GM18502 (cell line): Measurements from ENCODE around the gene AMY1A.
"Not testable (repeated sequence)": the region's sequence is repeated elsewhere in the genome, so short reads cannot be mapped to it uniquely, and the experiment has no call there.

ENCODE experiments used
- ATAC-seq: cut with Tn5 transposase; IDR thresholded peaks from one replicate; pipeline ENCODE4 v1.9.1; 2021; ENCODE audit warnings: mild to moderate bottlenecking; ENCODE audit not compliant: unreplicated experiment, poor library complexity

AMY1A gene

DNA sequence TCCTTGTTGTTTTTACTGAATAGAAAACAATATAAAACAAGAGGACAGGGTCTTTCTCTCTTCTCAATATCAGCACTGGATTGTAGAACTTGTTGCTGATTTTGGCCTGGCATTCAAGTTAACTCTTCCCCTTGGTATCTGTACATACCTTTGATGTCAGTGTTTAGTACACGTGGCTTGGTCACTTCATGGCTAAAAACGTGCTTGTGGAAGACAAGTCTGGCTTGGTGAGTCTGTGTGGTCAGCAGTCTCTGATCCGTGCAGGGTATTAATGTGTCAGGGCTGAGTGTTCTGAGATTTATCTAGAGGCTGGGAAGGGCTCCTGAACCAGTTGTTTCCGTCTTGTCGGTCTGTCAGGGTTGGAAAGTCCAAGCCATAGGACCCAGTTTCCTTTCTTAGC is at the start of gene AMY1A:
TSS of gene AMY1A (plus strand) at position 301 of the 400 bp plus-strand sequence. CDS start 571 bp downstream, outside the sequence.
- ATAC-seq, result not testable (repeated sequence)

DNA sequence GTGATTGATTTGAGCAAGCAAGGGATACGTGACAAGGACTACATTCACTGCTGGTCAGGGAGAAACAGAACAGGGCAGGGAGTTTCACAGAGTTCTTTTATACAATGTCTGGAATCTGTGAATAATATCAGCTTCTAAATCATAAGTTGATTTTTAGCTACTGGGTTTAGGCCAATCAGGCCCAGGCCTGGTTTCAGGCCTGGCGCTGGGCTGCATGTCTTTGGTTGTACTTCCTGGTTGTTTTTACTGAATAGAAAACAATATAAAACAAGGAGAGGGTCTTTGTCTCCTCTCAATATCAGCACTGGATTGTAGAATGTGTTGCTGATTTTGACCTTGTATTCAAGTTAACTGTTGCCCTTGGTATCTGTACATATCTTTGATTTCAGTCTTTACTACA is 39.2 kb upstream of the AMY1A start:
- ATAC-seq, result no peak

- not testable (repeated sequence) for ATAC-seq
These were observed 38.5 kb upstream of the AMY1A start, which contains the start of gene AMY2A for GRCh38 chr1:103616994-103617477. AMY2A (plus strand) TSS chr1:103617427; CDS start chr1:103617441, 14 bp downstream.

GRCh38 chr1:103627436-103627835 is 28.1 kb upstream of the AMY1A start:
- ATAC-seq, result not testable (repeated sequence)

DNA sequence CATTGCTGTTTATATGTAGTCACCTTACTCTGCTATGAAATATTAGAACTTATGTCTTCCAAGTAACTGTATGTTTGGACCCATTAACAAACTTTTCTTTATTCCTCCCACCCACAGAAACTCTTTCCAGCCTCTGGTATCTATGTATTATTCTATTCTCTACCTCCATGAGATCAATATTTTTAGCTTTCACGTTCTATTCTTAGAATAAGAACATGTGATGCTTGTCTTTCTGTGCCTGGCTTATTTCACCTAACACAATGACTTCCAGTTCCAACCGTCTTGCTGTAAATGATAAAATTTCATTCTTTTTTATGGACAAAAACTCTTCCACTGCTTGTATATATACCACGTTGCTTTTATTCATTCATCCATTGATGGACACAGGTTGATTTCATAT is 14.4 kb upstream of the AMY1A start:
- ATAC-seq, result not testable (repeated sequence)

- ATAC-seq, result not testable (repeated sequence)
These were observed 11.7 kb upstream of the AMY1A start for GRCh38 chr1:103643908-103644307.

GRCh38 chr1:103650305-103650704 is 5.3 kb upstream of the AMY1A start:
- ATAC-seq, result not testable (repeated sequence)

GRCh38 chr1:103650889-103651288 is 4.7 kb upstream of the AMY1A start:
- not testable (repeated sequence) for ATAC-seq

DNA sequence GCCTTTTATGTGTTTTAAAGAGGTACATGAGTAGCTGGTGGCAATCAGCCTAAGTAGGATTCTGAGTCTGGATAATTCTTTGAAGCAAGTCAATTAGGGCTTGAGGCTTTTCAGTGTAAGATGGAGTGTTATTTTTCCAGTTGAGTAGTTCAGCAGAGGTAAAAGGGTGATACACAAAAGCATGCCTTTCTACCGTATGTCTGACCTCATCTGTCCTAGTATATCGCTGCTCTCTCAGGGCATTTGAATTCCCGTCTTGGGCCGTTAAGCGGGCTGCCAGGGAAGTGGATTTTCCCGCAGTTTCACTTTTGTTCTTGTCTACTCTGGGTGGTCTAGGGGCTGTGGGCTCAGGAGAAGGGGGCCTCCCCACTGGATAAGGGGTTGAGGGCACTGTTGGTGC is 1.4 kb upstream of the AMY1A start:
- not testable (repeated sequence) for ATAC-seq

- not testable (repeated sequence) for ATAC-seq
These were observed 20.8 kb downstream of the AMY1A start for GRCh38 chr1:103676335-103676734.

GRCh38 chr1:103696110-103696509 is 40.5 kb downstream of the AMY1A start, which contains the start of gene AMY1B:
AMY1B (minus strand) TSS chr1:103696210; CDS start chr1:103695639, 571 bp downstream.
- not testable (repeated sequence) for ATAC-seq

DNA sequence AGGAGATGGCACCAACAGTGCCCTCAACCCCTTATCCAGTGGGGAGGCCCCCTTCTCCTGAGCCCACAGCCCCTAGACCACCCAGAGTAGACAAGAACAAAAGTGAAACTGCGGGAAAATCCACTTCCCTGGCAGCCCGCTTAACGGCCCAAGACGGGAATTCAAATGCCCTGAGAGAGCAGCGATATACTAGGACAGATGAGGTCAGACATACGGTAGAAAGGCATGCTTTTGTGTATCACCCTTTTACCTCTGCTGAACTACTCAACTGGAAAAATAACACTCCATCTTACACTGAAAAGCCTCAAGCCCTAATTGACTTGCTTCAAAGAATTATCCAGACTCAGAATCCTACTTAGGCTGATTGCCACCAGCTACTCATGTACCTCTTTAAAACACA is 41.9 kb downstream of the AMY1A start:
- ATAC-seq, result not testable (repeated sequence)

- not testable (repeated sequence) for ATAC-seq
These were observed 45.1 kb downstream of the AMY1A start for GRCh38 chr1:103700669-103701068.

GRCh38 chr1:103701256-103701655 is 45.7 kb downstream of the AMY1A start:
- ATAC-seq, result not testable (repeated sequence)

- not testable (repeated sequence) for ATAC-seq
These were observed 52.1 kb downstream of the AMY1A start for GRCh38 chr1:103707670-103708069.

DNA sequence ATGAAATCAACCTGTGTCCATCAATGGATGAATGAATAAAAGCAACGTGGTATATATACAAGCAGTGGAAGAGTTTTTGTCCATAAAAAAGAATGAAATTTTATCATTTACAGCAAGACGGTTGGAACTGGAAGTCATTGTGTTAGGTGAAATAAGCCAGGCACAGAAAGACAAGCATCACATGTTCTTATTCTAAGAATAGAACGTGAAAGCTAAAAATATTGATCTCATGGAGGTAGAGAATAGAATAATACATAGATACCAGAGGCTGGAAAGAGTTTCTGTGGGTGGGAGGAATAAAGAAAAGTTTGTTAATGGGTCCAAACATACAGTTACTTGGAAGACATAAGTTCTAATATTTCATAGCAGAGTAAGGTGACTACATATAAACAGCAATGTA is 54.8 kb downstream of the AMY1A start:
- ATAC-seq, result not testable (repeated sequence)
